Omental fat pad (tissue), 4 donors: ENCODE measurements around the gene ERCC6. TPM values are rescaled to one million over a fixed set of nuclear protein-coding genes. Genes with fewer than 3 reads are reported as not detected.

ENCODE experiments used
- ATAC-seq: fragments of 150-250 bp; one replicate; pipeline ENCODE4 v1.9.1; 2016; ENCODE audit warnings: mild to moderate bottlenecking, moderate library complexity; ENCODE audit not compliant: low FRiP score
- DNase-seq: peaks from one replicate; pipeline ENCODE4 v3.0.0-alpha.2; 2019; ENCODE audit warnings: low spot score
- total RNA-seq, 4 donors: library from RNA; depleted of rRNA; stranded (reverse); fragments of >200 nt; gene quantifications; one replicate each; pipeline ENCODE4 v1.1.0, GENCODE V29; 2016
- TF ChIP-seq, protein P1 (sequence below), 3 donors: fragments of 450-650 bp; IDR thresholded peaks; one replicate each; pipeline ENCODE4 v1.5.1; 2016 to 2017; ENCODE audit warnings: antibody characterized with exemption in 3 of 3, mild to moderate bottlenecking in 3 of 3, moderate library complexity in 2 of 3

ERCC6 gene
- total RNA-seq, 4 donors from 2014 or later, result 11.5 to 16.7 (median 11.8) TPM

DNA sequence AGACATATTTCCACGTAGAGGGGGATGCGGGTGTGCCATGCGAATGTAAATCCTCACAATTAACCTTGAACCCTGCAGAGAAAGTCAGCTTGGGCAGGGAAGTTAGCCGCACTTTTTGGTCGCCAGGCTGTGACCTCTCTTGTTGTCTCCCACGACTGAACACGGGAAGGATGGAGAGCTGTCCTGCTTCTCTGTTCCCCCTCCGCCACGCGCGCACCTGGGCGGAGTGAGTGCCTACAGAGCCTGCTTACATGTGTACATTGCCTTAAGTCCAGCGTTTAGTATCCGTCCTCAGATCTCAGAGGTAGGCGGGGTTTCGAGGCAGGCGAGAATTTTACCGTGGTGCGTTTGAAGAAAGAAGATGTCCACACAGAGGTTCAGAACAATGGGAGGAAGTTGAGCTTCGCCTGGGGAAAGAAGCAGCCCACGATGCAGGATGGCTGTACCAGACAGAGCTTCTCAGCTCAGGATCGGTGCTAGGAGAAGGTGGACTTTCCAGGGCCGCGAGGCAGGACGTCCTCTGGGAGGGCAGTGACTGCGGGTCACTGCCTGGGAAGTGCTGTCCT, 482 bp upstream of the ERCC6 start:
- DNase-seq, result no peak
- TF ChIP-seq, protein P1, sequence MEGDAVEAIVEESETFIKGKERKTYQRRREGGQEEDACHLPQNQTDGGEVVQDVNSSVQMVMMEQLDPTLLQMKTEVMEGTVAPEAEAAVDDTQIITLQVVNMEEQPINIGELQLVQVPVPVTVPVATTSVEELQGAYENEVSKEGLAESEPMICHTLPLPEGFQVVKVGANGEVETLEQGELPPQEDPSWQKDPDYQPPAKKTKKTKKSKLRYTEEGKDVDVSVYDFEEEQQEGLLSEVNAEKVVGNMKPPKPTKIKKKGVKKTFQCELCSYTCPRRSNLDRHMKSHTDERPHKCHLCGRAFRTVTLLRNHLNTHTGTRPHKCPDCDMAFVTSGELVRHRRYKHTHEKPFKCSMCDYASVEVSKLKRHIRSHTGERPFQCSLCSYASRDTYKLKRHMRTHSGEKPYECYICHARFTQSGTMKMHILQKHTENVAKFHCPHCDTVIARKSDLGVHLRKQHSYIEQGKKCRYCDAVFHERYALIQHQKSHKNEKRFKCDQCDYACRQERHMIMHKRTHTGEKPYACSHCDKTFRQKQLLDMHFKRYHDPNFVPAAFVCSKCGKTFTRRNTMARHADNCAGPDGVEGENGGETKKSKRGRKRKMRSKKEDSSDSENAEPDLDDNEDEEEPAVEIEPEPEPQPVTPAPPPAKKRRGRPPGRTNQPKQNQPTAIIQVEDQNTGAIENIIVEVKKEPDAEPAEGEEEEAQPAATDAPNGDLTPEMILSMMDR (IDR thresholded peaks at IDR 0.05), result no peak
- peak; percentile 50 for ATAC-seq

DNA sequence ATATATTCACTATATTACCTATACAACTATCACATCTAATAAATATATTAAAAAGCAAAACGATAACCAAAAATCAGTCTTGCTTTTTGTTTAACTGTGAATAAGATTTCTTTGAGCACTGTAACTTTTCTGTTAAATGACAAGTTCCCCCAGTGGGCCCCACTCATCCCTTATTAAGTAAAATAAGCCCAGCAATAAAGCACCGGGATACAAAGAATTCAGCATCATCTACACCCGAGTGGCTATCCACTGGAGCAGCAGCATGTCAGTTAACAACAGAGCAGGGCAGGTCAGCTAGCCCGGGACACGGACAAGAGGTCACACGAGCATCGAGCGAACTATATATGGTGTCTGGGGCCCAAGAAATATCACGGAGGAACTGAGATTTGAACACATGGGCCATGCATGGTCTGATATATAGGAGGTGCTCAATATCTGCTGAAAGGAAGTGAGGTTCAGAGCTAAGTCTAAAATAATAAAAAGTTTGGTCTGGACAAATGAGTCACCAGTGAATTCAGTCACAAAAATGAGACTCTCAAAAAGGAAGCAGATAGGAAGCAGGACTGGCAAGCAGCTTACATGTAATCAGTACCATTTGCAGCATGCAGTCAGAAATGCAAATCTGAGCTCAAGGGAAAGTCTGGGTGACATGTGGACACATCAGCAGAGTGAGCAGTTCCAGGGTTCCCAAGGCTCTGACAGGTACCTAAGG, 4.1 kb downstream of the ERCC6 start:
- ATAC-seq (no peak), DNase-seq (no peak)
- TF ChIP-seq, protein P1 (IDR thresholded peaks at IDR 0.05), result no peak

DNA sequence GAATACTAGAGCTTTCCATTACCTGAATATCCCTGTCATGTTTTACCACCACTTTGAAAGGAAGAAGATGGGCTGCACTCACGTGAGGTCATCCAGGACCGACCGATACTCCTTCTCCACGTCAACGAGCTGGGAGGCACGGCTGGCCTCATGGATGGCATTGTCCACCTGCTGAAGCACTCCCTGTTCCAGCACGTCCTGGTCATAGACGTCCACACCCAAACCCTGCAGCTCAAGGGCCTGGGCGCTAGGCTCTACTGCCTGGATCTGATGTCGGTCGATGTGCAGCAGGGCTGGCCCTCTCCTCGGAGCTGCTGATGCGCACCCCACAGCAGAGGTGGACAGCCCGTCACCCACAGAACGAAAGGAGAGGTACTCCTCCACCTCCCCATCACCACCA, 6.5 kb downstream of the ERCC6 start:
- DNase-seq (no peak), ATAC-seq (no peak)
- TF ChIP-seq, protein P1 (IDR thresholded peaks at IDR 0.05), result no peak

DNA sequence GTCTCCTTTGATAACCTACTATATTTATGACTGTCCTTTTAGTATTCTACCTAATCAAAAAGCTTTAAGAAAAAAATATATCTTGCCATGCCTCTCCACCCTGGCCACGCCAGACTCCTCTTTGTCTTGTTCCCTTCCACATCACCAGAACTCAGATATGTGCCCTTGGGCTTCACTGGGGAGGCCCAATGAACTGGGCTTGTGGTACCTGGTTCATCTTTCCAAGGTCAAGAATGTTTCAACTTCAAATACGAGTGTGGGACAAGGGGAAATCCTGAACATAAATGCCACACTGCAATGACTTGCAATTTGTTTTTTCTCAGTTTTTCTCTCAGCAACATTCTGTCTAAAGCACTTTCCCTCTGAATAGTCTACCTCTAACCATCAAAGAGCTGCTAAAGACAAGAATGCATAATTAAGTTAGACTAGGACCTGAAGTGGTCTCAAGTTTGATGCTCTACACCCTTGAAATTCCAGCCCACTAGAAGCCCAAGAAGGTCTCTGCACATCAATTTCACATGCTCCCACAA, 9.9 kb downstream of the ERCC6 start:
- ATAC-seq, result no peak
- DNase-seq, result no peak
- TF ChIP-seq, protein P1 (IDR thresholded peaks at IDR 0.05), result no peak

DNA sequence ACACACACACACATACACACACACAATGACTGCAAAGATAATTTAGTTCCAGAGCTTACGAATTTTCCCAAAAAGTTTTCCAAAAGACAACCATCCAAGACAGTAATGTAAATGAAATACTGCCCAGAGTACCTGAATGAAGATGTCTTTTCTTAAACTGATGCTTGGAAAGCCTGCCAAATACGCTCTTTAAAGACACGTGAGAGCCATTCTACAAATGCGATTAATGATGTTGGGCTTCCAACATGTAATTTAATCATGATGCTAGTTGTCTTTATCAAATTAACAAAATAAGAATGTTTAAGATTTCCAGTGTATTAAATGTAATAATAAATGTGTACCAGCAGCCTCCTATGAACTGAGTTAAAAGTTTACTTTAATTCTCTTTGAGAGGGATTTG, 11.1 kb downstream of the ERCC6 start:
- DNase-seq (no peak), ATAC-seq (no peak)
- TF ChIP-seq, protein P1 (IDR thresholded peaks at IDR 0.05), result no peak

DNA sequence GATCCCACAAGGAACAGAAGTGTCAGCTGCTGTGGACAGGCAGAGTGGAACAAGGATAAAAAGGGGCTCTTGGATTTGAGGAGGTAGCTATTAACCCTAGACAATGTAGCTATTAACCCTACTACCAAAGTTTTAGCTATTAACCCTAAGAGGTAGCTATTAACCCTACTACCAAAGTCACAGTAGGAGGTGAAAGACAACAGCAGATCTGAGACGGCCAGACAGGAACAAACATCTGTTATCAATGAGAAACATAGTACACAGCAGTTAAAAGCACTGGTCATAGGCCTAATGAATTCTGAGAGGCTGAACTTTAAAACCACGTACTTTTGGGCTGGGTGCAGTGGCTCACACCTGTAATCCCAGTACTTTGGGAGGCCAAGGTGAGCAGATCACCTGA, 11.9 kb downstream of the ERCC6 start:
- ATAC-seq (no peak), DNase-seq (no peak)
- TF ChIP-seq, protein P1 (IDR thresholded peaks at IDR 0.05), result no peak

DNA sequence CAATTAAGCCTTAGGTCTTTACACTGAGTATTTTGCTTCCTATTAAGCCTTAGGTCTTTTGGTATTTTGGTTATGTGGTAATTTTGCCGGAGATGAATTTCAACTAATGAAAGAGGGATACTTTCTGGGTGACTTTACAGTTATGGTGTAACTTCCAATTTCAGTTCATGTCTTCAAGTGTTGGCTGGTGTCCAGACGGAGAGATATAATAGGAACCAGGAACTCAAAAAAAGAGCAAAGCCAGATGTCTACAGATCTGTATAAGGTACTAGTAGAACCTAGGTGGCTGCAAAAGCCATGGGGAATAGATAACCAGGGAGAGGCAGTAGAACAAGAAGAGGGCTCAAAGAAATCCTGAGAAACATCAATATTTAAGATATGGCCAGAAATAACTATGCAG, 12.3 kb downstream of the ERCC6 start:
- no peak for ATAC-seq
- TF ChIP-seq, protein P1 (IDR thresholded peaks at IDR 0.05), result no peak
- no peak for DNase-seq
